Smooth muscle cell (in vitro differentiated cells): ENCODE results near the gene CDC42BPB. TPM values are rescaled to one million over a fixed set of nuclear protein-coding genes. Genes with fewer than 3 reads are reported as not detected.

Experiments used
- DNase-seq: peaks from one replicate; lab custom pipeline; 2025; ENCODE audit not compliant: unreplicated experiment; lab: John Stamatoyannopoulos, UW
- H2AFZ ChIP-seq: fragments of 200-600 bp; sonication (generic); 2 replicates; pipeline ENCODE4 v1.6.0; 2016; ENCODE audit warnings: antibody characterized with exemption, low read depth, mild to moderate bottlenecking
- H3F3A ChIP-seq: fragments of 200-600 bp; sonication (generic); 2 replicates; pipeline ENCODE4 v1.6.0; 2017; ENCODE audit warnings: antibody characterized with exemption, low read depth
- H3K27ac ChIP-seq: fragments of 200-600 bp; sonication (generic); 2 replicates; pipeline ENCODE4 v1.5.1; 2016; ENCODE audit warnings: low read depth, mild to moderate bottlenecking
- H3K27me3 ChIP-seq: fragments of 200-600 bp; sonication (generic); 2 replicates; pipeline ENCODE4 v1.6.1; 2016; ENCODE audit warnings: low read depth, mild to moderate bottlenecking
- H3K36me3 ChIP-seq: fragments of 200-600 bp; sonication (generic); 2 replicates; pipeline ENCODE4 v1.5.1; 2016; ENCODE audit warnings: low read depth
- H3K4me1 ChIP-seq: fragments of 200-600 bp; sonication (generic); 2 replicates; pipeline ENCODE4 v1.5.1; 2016; ENCODE audit warnings: low read depth
- H3K4me2 ChIP-seq: fragments of 200-600 bp; sonication (generic); 2 replicates; pipeline ENCODE4 v1.6.0; 2016; ENCODE audit warnings: mild to moderate bottlenecking
- H3K4me3 ChIP-seq: fragments of 200-600 bp; sonication (generic); 2 replicates; pipeline ENCODE4 v1.5.1; 2016; ENCODE audit warnings: mild to moderate bottlenecking
- H3K79me2 ChIP-seq: fragments of 200-600 bp; sonication (generic); 2 replicates; pipeline ENCODE4 v1.6.0; 2016; ENCODE audit warnings: low read depth, mild to moderate bottlenecking
- H3K9ac ChIP-seq: fragments of 200-600 bp; sonication (generic); 2 replicates; pipeline ENCODE4 v1.6.0; 2016; ENCODE audit warnings: low read depth
- H3K9me3 ChIP-seq: fragments of 200-600 bp; sonication (generic); replicated peaks from 2 replicates; pipeline ENCODE4 v1.5.1; 2016; ENCODE audit warnings: low read depth
- H4K20me1 ChIP-seq: fragments of 200-600 bp; sonication (generic); 2 replicates; pipeline ENCODE4 v1.6.0; 2016; ENCODE audit warnings: low read depth
- WGBS: methylation state at CpG from one replicate; pipeline ENCODE4 v1.1.7; 2016; ENCODE audit warnings: low lambda C conversion rate; 5-methylcytosine and 5-hydroxymethylcytosine counted together
- polyA plus RNA-seq: library from polyadenylated mRNA; unstranded; fragments of >200 nt; fragmentation: Nextera tagmentation; extraction: Ambion mirVana; gene quantifications from 2 replicates; pipeline ENCODE4 v1.2.1, GENCODE V29; 2016
- total RNA-seq: library from RNA; depleted of rRNA; stranded (reverse); fragments of >200 nt; gene quantifications from 2 replicates; pipeline ENCODE4 v1.2.3, GENCODE V29; 2014
- TF ChIP-seq, protein P1 (sequence below): fragments of 200-600 bp; sonication (generic); IDR thresholded peaks from 2 replicates; pipeline ENCODE4 v1.5.1; 2017; ENCODE audit warnings: borderline replicate concordance, mild to moderate bottlenecking, antibody characterized with exemption; ENCODE audit not compliant: insufficient read depth, poor library complexity, severe bottlenecking

CDC42BPB gene
- total and polyA plus RNA-seq, 2 experiments from 2014 or later = 11.3 to 71.2 TPM

DNA sequence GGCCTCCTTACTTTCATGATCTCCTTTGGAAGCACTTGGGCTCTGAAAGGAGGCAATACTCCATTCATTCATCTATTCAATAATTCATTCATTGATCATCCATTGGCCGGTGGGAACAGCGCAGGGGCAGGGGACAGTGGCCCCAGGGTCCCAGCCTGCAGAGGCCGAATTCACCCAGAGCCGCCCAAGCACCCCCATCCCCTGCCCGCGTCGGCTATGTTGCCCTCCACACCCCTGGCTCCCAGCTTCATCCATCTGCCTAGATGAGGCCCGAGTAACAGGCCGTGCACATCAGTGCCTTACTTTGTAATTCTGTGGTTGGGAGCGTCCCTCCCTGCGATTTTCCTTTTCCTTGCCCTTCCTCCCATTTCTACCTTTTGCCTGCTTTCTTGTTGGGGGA is 131.7 kb downstream of the CDC42BPB start:
- H4K20me1 ChIP-seq = peaks cover 13% of the 10 kb centered on the region
- peaks cover 4% of the 10 kb centered on the region for H3F3A ChIP-seq
- no peaks in the 10 kb centered on the region for H3K79me2 ChIP-seq
- 86% methylated on average over 11 of the region's 11 CpGs for WGBS
- H3K27ac ChIP-seq = no peak overlapping the region
- no peak overlapping the region for H3K4me2 ChIP-seq
- no peak for DNase-seq
- H2AFZ ChIP-seq = no peak overlapping the region
- TF ChIP-seq, protein P1, sequence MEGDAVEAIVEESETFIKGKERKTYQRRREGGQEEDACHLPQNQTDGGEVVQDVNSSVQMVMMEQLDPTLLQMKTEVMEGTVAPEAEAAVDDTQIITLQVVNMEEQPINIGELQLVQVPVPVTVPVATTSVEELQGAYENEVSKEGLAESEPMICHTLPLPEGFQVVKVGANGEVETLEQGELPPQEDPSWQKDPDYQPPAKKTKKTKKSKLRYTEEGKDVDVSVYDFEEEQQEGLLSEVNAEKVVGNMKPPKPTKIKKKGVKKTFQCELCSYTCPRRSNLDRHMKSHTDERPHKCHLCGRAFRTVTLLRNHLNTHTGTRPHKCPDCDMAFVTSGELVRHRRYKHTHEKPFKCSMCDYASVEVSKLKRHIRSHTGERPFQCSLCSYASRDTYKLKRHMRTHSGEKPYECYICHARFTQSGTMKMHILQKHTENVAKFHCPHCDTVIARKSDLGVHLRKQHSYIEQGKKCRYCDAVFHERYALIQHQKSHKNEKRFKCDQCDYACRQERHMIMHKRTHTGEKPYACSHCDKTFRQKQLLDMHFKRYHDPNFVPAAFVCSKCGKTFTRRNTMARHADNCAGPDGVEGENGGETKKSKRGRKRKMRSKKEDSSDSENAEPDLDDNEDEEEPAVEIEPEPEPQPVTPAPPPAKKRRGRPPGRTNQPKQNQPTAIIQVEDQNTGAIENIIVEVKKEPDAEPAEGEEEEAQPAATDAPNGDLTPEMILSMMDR = no peak
- peaks cover 13% of the 10 kb centered on the region for H3K4me1 ChIP-seq
- H3K36me3 ChIP-seq = no peaks in the 10 kb centered on the region
- H3K9ac ChIP-seq = no peak overlapping the region
- peaks cover 91% of the 10 kb centered on the region for H3K27me3 ChIP-seq
- no peak overlapping the region for H3K4me3 ChIP-seq
- no peaks in the 10 kb centered on the region for H3K9me3 ChIP-seq

DNA sequence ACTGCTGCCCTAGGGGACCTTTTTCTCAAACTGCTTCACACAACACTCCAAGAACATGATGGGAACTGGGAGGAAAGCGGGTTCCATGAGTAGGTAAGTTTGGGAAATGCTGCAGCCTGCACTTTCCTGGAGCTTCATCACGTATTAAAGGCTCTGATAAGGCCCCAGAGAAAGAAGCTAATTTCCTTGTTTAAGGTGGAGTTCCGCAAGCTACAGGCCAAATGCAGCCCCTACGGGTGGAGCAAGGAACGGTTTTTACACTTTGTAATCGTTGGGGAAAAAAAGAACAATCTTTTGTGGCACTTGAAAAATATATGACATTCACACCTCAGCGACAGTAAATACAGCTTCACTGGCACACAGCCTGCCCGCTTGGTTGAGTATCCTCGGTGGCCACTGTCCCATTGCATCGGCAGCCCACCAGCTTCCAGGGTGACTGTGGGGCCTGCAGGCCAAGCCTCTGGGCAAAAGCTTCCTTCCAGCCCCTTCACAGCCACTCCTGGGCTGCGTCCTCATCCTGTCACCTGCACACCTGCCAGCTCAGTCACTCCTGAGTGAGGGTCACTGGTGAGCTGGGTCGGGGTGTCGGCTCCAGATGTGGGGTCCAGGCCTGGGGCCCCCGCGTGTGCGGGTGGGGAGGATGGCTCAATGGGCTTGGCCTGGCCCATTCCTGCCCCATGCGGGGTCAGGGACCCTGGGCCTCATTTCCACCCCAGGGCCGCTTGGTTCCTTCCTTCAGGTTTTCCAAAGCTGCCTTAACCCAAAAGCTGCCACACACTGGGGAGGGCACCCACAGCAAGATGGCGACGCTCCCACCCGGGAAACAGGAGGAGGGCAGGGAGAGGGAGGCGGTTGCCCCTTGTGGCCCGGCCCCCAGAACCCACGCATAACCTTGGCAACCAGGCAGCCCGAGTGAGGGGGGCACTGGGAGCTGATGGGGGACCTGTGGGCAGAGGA is 132.4 kb downstream of the CDC42BPB start:
- DNase-seq = no peak
- peaks cover 84% of the 10 kb centered on the region for H3K27me3 ChIP-seq
- TF ChIP-seq, protein P1 = no peak

DNA sequence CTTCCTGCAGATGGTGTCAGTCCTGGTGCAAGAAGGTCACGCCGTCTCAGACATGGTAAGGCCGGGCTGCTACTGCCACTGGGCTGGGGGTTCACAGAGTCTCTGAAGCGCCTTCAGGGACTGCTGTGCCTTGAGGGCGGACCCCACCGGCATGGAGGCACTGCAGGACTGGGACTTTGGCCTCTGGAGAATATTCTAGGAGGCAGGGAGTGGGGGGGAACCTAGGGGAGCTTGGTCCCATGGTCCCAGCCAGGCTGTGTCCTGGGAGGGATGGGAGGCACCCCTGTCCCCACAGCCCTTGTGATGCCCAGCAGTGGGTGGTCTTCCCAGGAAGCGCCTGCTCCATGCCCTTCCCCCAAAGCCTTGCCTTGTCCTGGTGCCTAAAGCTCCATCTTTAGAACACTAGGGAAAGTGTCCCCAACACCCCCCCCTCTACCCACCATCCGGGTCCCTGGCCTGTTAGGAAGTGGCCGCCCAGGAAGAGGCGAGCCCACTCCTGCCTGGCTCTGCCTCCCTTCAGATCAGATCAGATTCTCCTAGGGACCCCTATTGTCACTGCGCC is 133.3 kb downstream of the CDC42BPB start:
- Histone ChIP-seq H3K36me3 (no peaks in the 10 kb centered on the region), H2AFZ (no peak overlapping the region), H3F3A (peaks cover 4% of the 10 kb centered on the region), H3K27me3 (peaks cover 75% of the 10 kb centered on the region), H3K4me1 (peaks cover 5% of the 10 kb centered on the region), H3K9ac (no peak overlapping the region), H4K20me1 (no peaks in the 10 kb centered on the region), H3K27ac (no peak overlapping the region), H3K4me3 (peak overlapping the region; percentile 41), H3K9me3 (no peaks in the 10 kb centered on the region), H3K4me2 (no peak overlapping the region), H3K79me2 (no peaks in the 10 kb centered on the region)
- 73% methylated on average over 11 of the region's 11 CpGs for WGBS
- TF ChIP-seq, protein P1 = no peak
- DNase-seq = no peak

More for the DNA sequence above, 132.4 kb downstream of the CDC42BPB start:
- H3K79me2 ChIP-seq = no peaks in the 10 kb centered on the region
- no peaks in the 10 kb centered on the region for H3K36me3 ChIP-seq
- H3K9ac ChIP-seq = no peak overlapping the region
- peaks cover 4% of the 10 kb centered on the region for H3F3A ChIP-seq
- no peak overlapping the region for H2AFZ ChIP-seq
- no peak overlapping the region for H3K4me2 ChIP-seq
- peaks cover 13% of the 10 kb centered on the region for H3K4me1 ChIP-seq
- 91% methylated on average over 25 of the region's 25 CpGs for WGBS
- H3K27ac ChIP-seq = no peak overlapping the region
- H3K9me3 ChIP-seq = no peaks in the 10 kb centered on the region
- no peak overlapping the region for H3K4me3 ChIP-seq
- H4K20me1 ChIP-seq = peaks cover 7% of the 10 kb centered on the region
